Adipocyte (in vitro differentiated cells): Measurements from ENCODE around the gene PCBP3.
"Not testable (repeated sequence)": the region's sequence is repeated elsewhere in the genome, so short reads cannot be mapped to it uniquely, and the experiment has no call there.

Experiments used
- DNase-seq: peaks from one replicate; pipeline ENCODE4 v3.0.0-alpha.2; 2015; ENCODE audit warnings: low read depth
- H3K27me3 ChIP-seq: replicated peaks from 2 replicates; pipeline ENCODE4 v1.7.0; 2013; ENCODE audit warnings: mild to moderate bottlenecking, low read length, moderate library complexity; ENCODE audit not compliant: control insufficient read depth, insufficient read depth
- H3K36me3 ChIP-seq: 2 replicates; pipeline ENCODE4 v1.7.0; 2013; ENCODE audit warnings: low read length, mild to moderate bottlenecking, moderate library complexity; ENCODE audit not compliant: control insufficient read depth, insufficient read depth, severe bottlenecking
- H3K4me1 ChIP-seq: 2 replicates; pipeline ENCODE4 v1.7.0; 2013; ENCODE audit warnings: mild to moderate bottlenecking, low read length, moderate library complexity; ENCODE audit not compliant: control insufficient read depth, insufficient read depth
- H3K4me3 ChIP-seq: 2 replicates; pipeline ENCODE4 v1.7.0; 2013; ENCODE audit warnings: mild to moderate bottlenecking, low read length, moderate library complexity
- H3K9ac ChIP-seq: 2 replicates; pipeline ENCODE4 v1.7.0; 2013; ENCODE audit warnings: mild to moderate bottlenecking, low read length, moderate library complexity
- H3K9me3 ChIP-seq: 2 replicates; pipeline ENCODE4 v1.7.0; 2013; ENCODE audit warnings: mild to moderate bottlenecking, low read length, moderate library complexity; ENCODE audit not compliant: control insufficient read depth

PCBP3 gene

GRCh38 chr21:45947716-45948255 is 304.3 kb downstream of the PCBP3 start:
- DNase-seq: no peak
- no peaks in the 10 kb centered on the region for H3K27me3 ChIP-seq
- no peak overlapping the region for H3K4me3 ChIP-seq
- peaks cover 17% of the 10 kb centered on the region for H3K4me1 ChIP-seq
- H3K9ac ChIP-seq: no peak overlapping the region
- H3K36me3 ChIP-seq: no peaks in the 10 kb centered on the region
- H3K9me3 ChIP-seq: no peaks in the 10 kb centered on the region

- Histone ChIP-seq H3K36me3 (no peaks in the 10 kb centered on the region), H3K4me1 (peaks cover 24% of the 10 kb centered on the region), H3K4me3 (no peak overlapping the region), H3K9ac (no peak overlapping the region), H3K27me3 (no peaks in the 10 kb centered on the region), H3K9me3 (no peaks in the 10 kb centered on the region)
- no peak for DNase-seq
These were observed 305.1 kb downstream of the PCBP3 start for GRCh38 chr21:45948576-45949141.

GRCh38 chr21:45949928-45950739 is 306.6 kb downstream of the PCBP3 start:
- H3K9ac ChIP-seq: peak overlapping the region; percentile 60
- no peaks in the 10 kb centered on the region for H3K9me3 ChIP-seq
- peaks cover 35% of the 10 kb centered on the region for H3K4me1 ChIP-seq
- H3K4me3 ChIP-seq: peak overlapping the region; percentile 53
- H3K36me3 ChIP-seq: no peaks in the 10 kb centered on the region
- DNase-seq: no peak
- H3K27me3 ChIP-seq: no peaks in the 10 kb centered on the region

GRCh38 chr21:45950740-45951515 is 307.4 kb downstream of the PCBP3 start:
- peaks cover 35% of the 10 kb centered on the region for H3K4me1 ChIP-seq
- peak; percentile 64 for DNase-seq

GRCh38 chr21:45951676-45952075 is 308.2 kb downstream of the PCBP3 start:
- DNase-seq: no peak
- Histone ChIP-seq H3K36me3 (no peaks in the 10 kb centered on the region), H3K9me3 (no peaks in the 10 kb centered on the region), H3K27me3 (no peaks in the 10 kb centered on the region), H3K4me3 (no peak overlapping the region), H3K9ac (no peak overlapping the region), H3K4me1 (peaks cover 35% of the 10 kb centered on the region)

More at GRCh38 chr21:45950740-45951515, 307.4 kb downstream of the PCBP3 start:
- Histone ChIP-seq H3K4me3 (no peak overlapping the region), H3K27me3 (no peaks in the 10 kb centered on the region), H3K36me3 (no peaks in the 10 kb centered on the region), H3K9me3 (no peaks in the 10 kb centered on the region), H3K9ac (no peak overlapping the region)

- not testable (repeated sequence) for H3K9me3 ChIP-seq, H3K36me3 ChIP-seq, H3K9ac ChIP-seq, H3K4me3 ChIP-seq, DNase-seq, H3K27me3 ChIP-seq
- peaks cover 43% of the 10 kb centered on the region for H3K4me1 ChIP-seq
These were observed 309.0 kb downstream of the PCBP3 start for GRCh38 chr21:45952527-45952926.

- Histone ChIP-seq H3K36me3 (no peaks in the 10 kb centered on the region), H3K9ac (peak overlapping the region; percentile 78), H3K4me1 (peaks cover 47% of the 10 kb centered on the region), H3K9me3 (no peaks in the 10 kb centered on the region), H3K4me3 (no peak overlapping the region), H3K27me3 (no peaks in the 10 kb centered on the region)
- no peak for DNase-seq
These were observed 309.4 kb downstream of the PCBP3 start for GRCh38 chr21:45952974-45953373.

GRCh38 chr21:45954261-45954660 is 310.7 kb downstream of the PCBP3 start:
- Histone ChIP-seq H3K36me3 (no peaks in the 10 kb centered on the region), H3K4me1 (peaks cover 54% of the 10 kb centered on the region), H3K27me3 (no peaks in the 10 kb centered on the region), H3K9ac (peak overlapping the region; percentile 78), H3K4me3 (no peak overlapping the region), H3K9me3 (no peaks in the 10 kb centered on the region)
- DNase-seq: peak; percentile 66

- Histone ChIP-seq H3K36me3 (no peaks in the 10 kb centered on the region), H3K27me3 (no peaks in the 10 kb centered on the region)
- DNase-seq: no peak
These were observed 311.4 kb downstream of the PCBP3 start for GRCh38 chr21:45954921-45955320.

GRCh38 chr21:45957551-45957950 is 314.0 kb downstream of the PCBP3 start:
- Histone ChIP-seq H3K9ac (peak overlapping the region; percentile 69), H3K27me3 (no peaks in the 10 kb centered on the region), H3K4me3 (peak overlapping the region; percentile 70), H3K4me1 (peaks cover 42% of the 10 kb centered on the region), H3K36me3 (no peaks in the 10 kb centered on the region), H3K9me3 (no peaks in the 10 kb centered on the region)
- DNase-seq: no peak

More at GRCh38 chr21:45954921-45955320, 311.4 kb downstream of the PCBP3 start:
- Histone ChIP-seq H3K9me3 (no peaks in the 10 kb centered on the region), H3K9ac (peak overlapping the region; percentile 78), H3K4me3 (no peak overlapping the region), H3K4me1 (peaks cover 52% of the 10 kb centered on the region)
